Mammary epithelial cell (primary cell): ENCODE results near the gene GPSM3.

Experiments
- CTCF ChIP-seq, 2 donors: IDR thresholded peaks in 1 of 2; conservative IDR thresholded peaks in 1 of 2; 2 replicates each; pipeline ENCODE4 v1.5.1; 2011 to 2012; ENCODE audit warnings: inconsistent platforms in 2 of 2, low read length in 2 of 2, mild to moderate bottlenecking in 2 of 2, control low read depth in 1 of 2, low read depth in 1 of 2; ENCODE audit not compliant: insufficient read depth in 1 of 2; ENCODE audit errors: extremely low read depth in 1 of 2
- EZH2 ChIP-seq: IDR thresholded peaks from 2 replicates; pipeline ENCODE4 v1.6.1; 2012; ENCODE audit warnings: low read length, inconsistent platforms, borderline replicate concordance

GRCh38 chr6:32182555-32182981 lies 9.9 kb downstream of the GPSM3 start:
- TF ChIP-seq CTCF (conservative IDR thresholded peaks at IDR 0.05 in 1 of 2, IDR thresholded peaks at IDR 0.05 in 1 of 2; ENCODE audit: extremely low read depth in 1 of 2, insufficient read depth in 1 of 2, low read depth in 1 of 2, low read length in 2 of 2) (no peak), EZH2 (no peak)
